Subcutaneous abdominal adipose tissue (tissue), 5 donors: ENCODE measurements around the gene LRRFIP1.
"Not testable (repeated sequence)": the region's sequence is repeated elsewhere in the genome, so short reads cannot be mapped to it uniquely, and the experiment has no call there.

Experiments
- H3K27ac ChIP-seq: one replicate; pipeline ENCODE4 v1.7.0; 2013; ENCODE audit warnings: low read depth, mild to moderate bottlenecking, inconsistent platforms, low read length, moderate library complexity
- H3K27me3 ChIP-seq, 5 donors: one replicate each; pipeline ENCODE4 v1.7.0; 2013; ENCODE audit warnings: low read length in 5 of 5, inconsistent platforms in 1 of 5; ENCODE audit not compliant: control insufficient read depth in 5 of 5, insufficient read depth in 4 of 5
- H3K36me3 ChIP-seq, 5 donors: one replicate each; pipeline ENCODE4 v1.7.0; 2013; ENCODE audit warnings: low read length in 5 of 5; ENCODE audit not compliant: control insufficient read depth in 5 of 5, insufficient read depth in 5 of 5
- H3K4me1 ChIP-seq, 5 donors: one replicate each; pipeline ENCODE4 v1.7.0; 2013; ENCODE audit warnings: low read length in 5 of 5, mild to moderate bottlenecking in 3 of 5, moderate library complexity in 1 of 5; ENCODE audit not compliant: control insufficient read depth in 5 of 5, insufficient read depth in 5 of 5
- H3K4me3 ChIP-seq, 5 donors: one replicate each; pipeline ENCODE4 v1.7.0; 2013; ENCODE audit warnings: low read length in 5 of 5, low read depth in 1 of 5
- H3K9ac ChIP-seq, 5 donors: one replicate each; pipeline ENCODE4 v1.7.0; 2013; ENCODE audit warnings: low read length in 5 of 5, mild to moderate bottlenecking in 4 of 5, moderate library complexity in 3 of 5
- H3K9me3 ChIP-seq, 5 donors: one replicate each; pipeline ENCODE4 v1.7.0; 2013; ENCODE audit warnings: low read length in 5 of 5; ENCODE audit not compliant: control insufficient read depth in 5 of 5
- donor health status: healthy.
- donor health status: healthy.
- donor health status: healthy.
- donor health status: healthy.
- donor health status: healthy.

The LRRFIP1 gene

GRCh38 chr2:237590272-237591140 lies 36.9 kb upstream of the LRRFIP1 start, which contains the start of gene RAB17:
RAB17 (minus strand) TSS chr2:237590734; CDS start chr2:237586154, 4,580 bp downstream.
- H3K27me3 ChIP-seq: peaks cover 0 to 3% (median 0%) of the 10 kb centered on the region in 5 donors
- H3K36me3 ChIP-seq: no peaks in the 10 kb centered on the region
- H3K4me3 ChIP-seq: peak within 1 kb of the TSS in 1 of 5 donors; percentile 36
- peaks cover 0 to 21% (median 10%) of the 10 kb centered on the region in 5 donors for H3K4me1 ChIP-seq
- no peak within 1 kb of the TSS for H3K27ac ChIP-seq
- H3K9me3 ChIP-seq: no peaks in the 10 kb centered on the region
- H3K9ac ChIP-seq: no peak within 1 kb of the TSS

DNA sequence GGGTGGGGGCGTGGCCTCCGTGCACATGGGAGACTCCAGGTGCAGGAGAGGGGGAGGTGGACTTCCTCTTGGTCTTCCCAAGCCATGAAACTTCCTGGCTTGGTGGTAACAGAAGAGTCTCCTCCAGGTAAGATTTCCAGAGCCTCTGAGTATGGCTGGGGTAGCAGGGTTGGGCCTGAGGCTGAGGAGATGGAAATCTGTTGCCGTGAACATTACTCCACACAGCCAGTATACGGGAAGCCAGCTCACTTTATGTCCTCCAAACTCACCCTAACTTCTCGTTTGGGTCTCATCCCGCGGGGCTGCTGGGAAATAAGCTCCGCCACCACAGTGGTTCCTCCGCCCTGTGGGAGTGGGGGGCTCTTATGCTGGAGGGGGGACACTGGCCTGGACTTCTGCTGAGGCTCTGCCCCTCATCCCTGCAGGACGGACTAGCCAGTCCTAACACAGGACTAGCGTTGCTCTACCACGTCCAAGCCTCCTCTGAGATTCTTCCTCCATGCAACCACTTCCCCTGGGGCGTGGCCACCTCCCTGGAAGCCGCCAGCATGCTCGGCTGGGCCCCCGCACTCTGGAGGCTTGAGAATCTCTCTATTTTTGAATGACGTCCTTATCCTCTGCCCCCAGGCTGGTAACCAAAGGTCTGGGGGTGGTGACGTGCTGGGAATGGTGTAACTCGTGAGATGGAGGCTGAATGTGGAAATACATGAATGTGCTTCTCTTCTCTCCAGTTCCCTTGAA lies 36.1 kb upstream of the LRRFIP1 start:
- Histone ChIP-seq H3K27ac (no peak overlapping the region), H3K4me1 (peaks cover 0 to 18% (median 10%) of the 10 kb centered on the region in 5 donors), H3K4me3 (peak overlapping the region in 1 of 5 donors; percentile 36), H3K9me3 (no peaks in the 10 kb centered on the region), H3K27me3 (no peaks in the 10 kb centered on the region), H3K36me3 (no peaks in the 10 kb centered on the region), H3K9ac (no peak overlapping the region)

DNA sequence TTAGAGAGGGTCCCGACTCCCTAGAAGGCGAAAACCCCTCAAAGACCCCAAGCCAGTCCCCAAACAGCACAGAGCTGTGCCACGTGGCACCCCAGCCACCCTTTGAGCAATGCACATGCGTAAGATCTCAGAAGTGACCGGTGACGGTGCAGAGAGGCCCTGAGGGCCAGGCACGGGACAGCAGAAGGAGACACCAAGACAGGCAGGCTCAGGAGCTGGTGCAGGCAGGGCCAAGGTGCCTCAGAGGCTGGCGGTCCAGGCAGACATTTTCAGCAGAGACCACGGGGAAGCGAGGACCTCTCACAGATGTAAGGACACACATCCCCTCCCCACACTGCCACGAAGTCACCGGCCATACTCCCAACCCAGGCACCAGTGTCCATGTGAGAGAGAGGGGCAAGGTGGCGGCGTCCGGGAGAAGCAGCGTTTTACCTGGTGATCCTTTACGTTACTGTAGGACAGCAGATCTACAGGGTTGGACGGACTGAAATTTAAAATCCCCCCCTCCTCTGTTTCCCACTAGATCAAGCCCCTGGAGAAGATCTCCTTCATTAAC lies 34.9 kb upstream of the LRRFIP1 start:
- H3K27ac ChIP-seq: no peak overlapping the region
- H3K9me3 ChIP-seq: no peaks in the 10 kb centered on the region
- no peaks in the 10 kb centered on the region for H3K36me3 ChIP-seq
- H3K9ac ChIP-seq: no peak overlapping the region
- H3K4me3 ChIP-seq: no peak overlapping the region
- H3K27me3 ChIP-seq: no peaks in the 10 kb centered on the region
- H3K4me1 ChIP-seq: peaks cover 0 to 18% (median 10%) of the 10 kb centered on the region in 5 donors

DNA sequence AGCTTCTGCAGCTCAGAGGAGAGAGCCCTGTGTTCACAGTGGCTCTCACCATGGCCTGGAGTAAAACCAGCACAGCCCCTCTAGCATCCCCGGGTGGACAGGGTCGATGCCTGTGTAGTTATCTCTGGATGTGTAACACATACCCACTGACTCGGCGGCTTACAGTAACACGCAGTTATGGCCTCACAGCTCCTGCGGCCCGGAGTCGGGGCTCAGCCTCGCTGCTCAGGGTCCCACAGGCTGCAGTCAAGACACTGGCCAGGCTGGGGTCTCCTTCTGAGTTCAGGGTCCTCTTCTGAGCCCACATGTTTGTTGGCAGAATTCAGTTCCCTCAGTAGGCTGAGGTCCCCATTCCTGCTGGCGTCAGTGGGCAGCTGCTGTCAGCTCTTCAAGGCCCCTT lies 34.4 kb upstream of the LRRFIP1 start:
- no peak overlapping the region for H3K4me3 ChIP-seq
- peaks cover 0 to 18% (median 10%) of the 10 kb centered on the region in 5 donors for H3K4me1 ChIP-seq
- no peaks in the 10 kb centered on the region for H3K9me3 ChIP-seq
- no peaks in the 10 kb centered on the region for H3K27me3 ChIP-seq
- no peaks in the 10 kb centered on the region for H3K36me3 ChIP-seq
- no peak overlapping the region for H3K9ac ChIP-seq
- H3K27ac ChIP-seq: no peak overlapping the region

DNA sequence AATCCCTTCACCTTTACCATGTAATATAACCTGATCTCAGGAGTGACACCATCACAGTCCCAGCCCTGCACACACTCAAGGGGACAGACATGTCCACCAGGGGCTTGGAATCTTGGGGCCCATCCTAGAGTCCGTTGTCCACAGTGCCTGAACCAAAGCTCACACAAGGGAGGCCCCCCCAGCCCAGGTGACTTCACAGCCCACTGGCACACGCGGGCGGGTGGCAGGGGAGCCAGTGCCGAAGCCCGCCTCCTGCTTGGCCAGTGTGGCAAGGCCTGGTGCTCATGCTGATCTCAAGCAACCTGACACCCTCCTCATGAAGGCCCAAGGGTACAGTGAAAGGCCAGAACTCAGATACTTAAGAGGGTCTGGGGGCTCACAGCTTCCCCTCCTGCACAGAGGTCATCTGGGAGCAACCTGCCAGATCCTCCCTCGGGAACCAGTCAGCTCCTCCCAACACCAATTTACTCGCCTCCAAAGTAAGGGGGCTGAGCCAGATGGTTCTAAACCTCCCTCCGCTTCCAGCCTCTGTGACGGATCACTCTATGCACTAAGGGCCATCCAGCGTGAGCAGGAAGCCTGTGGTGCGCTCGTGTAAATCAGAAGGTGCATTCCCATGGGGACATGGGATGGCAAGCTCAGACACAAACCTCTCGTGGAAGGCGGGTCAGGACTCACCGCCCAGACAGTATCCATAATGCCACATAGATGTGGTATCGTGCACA lies 33.6 kb upstream of the LRRFIP1 start:
- no peaks in the 10 kb centered on the region for H3K27me3 ChIP-seq
- H3K9ac ChIP-seq: no peak overlapping the region
- H3K4me3 ChIP-seq: no peak overlapping the region
- no peak overlapping the region for H3K27ac ChIP-seq
- peaks cover 0 to 18% (median 10%) of the 10 kb centered on the region in 5 donors for H3K4me1 ChIP-seq
- H3K9me3 ChIP-seq: no peaks in the 10 kb centered on the region
- no peaks in the 10 kb centered on the region for H3K36me3 ChIP-seq

- H3K9me3 ChIP-seq: no peaks in the 10 kb centered on the region
- no peak overlapping the region for H3K9ac ChIP-seq
- H3K27me3 ChIP-seq: no peaks in the 10 kb centered on the region
- no peak overlapping the region for H3K4me3 ChIP-seq
- H3K36me3 ChIP-seq: no peaks in the 10 kb centered on the region
- H3K27ac ChIP-seq: no peak overlapping the region
- peaks cover 0 to 18% (median 10%) of the 10 kb centered on the region in 5 donors for H3K4me1 ChIP-seq
These were observed 32.9 kb upstream of the LRRFIP1 start for GRCh38 chr2:237594514-237594871.

DNA sequence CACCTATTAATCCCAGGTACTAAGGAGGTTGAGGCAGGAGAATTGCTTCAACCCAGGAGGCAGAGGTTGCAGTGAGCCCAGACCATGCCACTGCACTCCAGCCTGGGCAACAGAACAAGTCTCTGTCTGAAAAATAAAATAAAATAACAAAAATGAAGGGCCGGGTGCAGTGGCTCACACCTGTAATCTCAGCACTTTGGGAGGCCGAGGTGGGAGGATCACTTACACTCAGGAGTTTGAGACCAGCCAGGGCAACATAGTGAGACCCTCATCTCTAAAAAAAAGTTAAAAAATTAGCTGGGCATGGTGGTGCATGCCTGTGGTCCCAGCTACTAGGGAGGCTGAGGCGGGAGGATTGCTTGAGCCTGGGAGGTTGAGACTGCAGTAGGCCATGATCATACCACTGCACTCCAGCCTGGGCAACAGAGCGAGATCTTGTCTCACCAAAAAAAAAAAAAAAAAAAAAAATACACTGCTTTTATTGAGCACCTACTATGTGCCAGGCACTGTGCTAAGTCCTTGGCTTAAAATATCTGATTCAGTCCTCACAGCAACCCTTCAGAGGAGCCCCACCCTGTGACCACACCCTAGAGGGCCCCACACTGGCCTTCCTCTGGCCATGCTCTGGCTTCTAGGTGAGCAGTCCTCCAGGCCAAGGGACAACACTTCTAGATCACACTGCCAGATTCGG lies 31.4 kb upstream of the LRRFIP1 start:
- peaks cover 0 to 22% (median 17%) of the 10 kb centered on the region in 5 donors for H3K4me1 ChIP-seq
- not testable (repeated sequence) for H3K27ac ChIP-seq, H3K36me3 ChIP-seq

GRCh38 chr2:237596520-237597195 lies 30.7 kb upstream of the LRRFIP1 start:
- Histone ChIP-seq H3K36me3 (no peaks in the 10 kb centered on the region), H3K27me3 (no peaks in the 10 kb centered on the region), H3K4me3 (no peak overlapping the region), H3K4me1 (peaks cover 0 to 21% (median 15%) of the 10 kb centered on the region in 5 donors), H3K27ac (no peak overlapping the region), H3K9me3 (no peaks in the 10 kb centered on the region), H3K9ac (no peak overlapping the region)

More for the DNA sequence above, 31.4 kb upstream of the LRRFIP1 start:
- H3K9me3 ChIP-seq, H3K9ac ChIP-seq, H3K27me3 ChIP-seq, H3K4me3 ChIP-seq: not testable (repeated sequence)
